ENCODE measurements around the gene DGLUCY. TPM values are rescaled to one million over a fixed set of nuclear protein-coding genes. Genes with fewer than 3 reads are reported as not detected.
"Not testable (repeated sequence)": the region's sequence is repeated elsewhere in the genome, so short reads cannot be mapped to it uniquely, and the experiment has no call there.

DGLUCY gene
- polyA plus RNA-seq, 1 donor, result 78.4 TPM

DNA sequence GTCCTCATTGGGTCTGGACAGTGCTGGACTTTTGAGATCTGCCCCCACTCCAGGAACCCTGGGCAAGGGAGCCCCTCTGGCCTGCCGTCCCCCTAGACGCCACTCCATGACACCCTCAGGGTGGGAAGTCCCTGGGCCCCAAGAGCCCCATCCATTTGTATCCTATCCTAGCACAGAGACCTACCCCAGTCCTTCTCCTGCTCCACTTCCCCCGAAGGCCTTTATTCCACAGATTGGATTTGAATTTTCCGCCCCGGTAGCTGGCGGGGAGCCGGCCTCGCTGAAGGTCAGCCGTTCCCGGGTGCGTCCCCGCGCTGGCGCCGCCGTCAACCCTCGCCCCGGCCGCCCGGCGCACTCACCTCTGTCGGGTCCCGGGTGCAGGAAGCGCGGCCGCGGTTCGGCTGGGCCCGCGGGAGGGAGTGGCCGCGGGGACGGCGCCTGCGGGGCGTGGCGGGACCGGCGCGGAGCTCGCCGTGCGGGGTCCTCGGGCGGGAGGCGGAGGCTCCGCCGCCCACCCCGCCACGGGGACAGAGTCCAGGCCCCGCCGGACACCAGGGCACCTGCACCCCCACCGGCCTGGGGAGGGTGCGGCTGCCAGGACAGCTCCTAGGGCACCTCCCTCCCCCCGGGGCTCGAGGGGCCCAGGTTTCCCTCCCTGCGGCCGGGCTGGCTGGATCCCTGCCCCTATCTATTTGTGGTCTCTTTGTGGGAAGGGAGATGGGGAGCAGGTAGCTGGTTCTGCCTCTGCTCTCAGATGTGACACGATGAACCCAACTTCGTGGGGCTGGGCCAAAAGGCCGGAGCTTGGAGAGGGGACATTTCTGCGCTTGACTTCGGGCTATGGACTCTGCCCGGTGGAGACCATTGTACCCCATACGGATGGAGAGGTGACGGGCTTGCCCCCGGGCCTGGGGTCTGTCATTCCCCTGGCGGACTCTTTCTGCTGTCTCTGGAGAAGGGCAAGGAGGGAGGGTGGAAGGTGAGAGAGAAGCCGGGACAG, 150.6 kb downstream of the DGLUCY start:
- peaks cover 8% of the 10 kb centered on the region for H3K4me1 ChIP-seq (ENCODE audit: control insufficient read depth, insufficient read depth, low read length)
- H3K36me3 ChIP-seq (ENCODE audit: control insufficient read depth, insufficient read depth, low read length), result no peaks in the 10 kb centered on the region
- WGBS (ENCODE audit: insufficient coverage, low lambda C conversion rate), result no CpG with 5 or more reads among the region's 69 CpGs
- H3K9me3 ChIP-seq (ENCODE audit: control insufficient read depth, low read depth, low read length), result no peaks in the 10 kb centered on the region
- H3K27ac ChIP-seq (ENCODE audit: low read length), result no peak overlapping the region
- peak overlapping the region; percentile 36 for H3K4me3 ChIP-seq (ENCODE audit: low read length)
- no peaks in the 10 kb centered on the region for H3K27me3 ChIP-seq (ENCODE audit: control insufficient read depth, insufficient read depth, low read length)
- DNase-seq, result peak; percentile 42 to 64

DNA sequence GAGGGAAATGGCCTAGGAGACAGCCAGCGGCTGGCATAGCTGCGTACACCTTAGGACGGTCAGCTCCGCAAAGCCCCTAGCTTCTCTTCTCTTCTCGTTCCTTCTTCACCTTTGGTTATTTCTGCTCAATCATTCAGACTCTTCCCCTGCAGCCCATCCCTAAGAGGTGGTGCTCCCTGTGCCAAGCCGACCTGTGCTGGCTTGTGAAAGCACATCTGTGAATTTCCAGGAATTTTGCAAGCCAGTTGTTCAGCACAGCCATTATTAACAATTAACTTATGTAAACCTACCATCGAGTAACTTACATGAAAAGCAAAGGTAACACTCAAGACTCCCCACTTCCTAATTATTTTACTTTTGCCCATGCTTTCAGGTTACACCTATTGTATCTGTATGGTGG, 151.5 kb downstream of the DGLUCY start:
- Histone ChIP-seq H3K27me3 (ENCODE audit: control insufficient read depth, insufficient read depth, low read length) (no peaks in the 10 kb centered on the region), H3K27ac (ENCODE audit: low read length) (no peak overlapping the region), H3K4me1 (ENCODE audit: control insufficient read depth, insufficient read depth, low read length) (peaks cover 10% of the 10 kb centered on the region), H3K9me3 (ENCODE audit: control insufficient read depth, low read depth, low read length) (no peaks in the 10 kb centered on the region), H3K36me3 (ENCODE audit: control insufficient read depth, insufficient read depth, low read length) (no peaks in the 10 kb centered on the region), H3K4me3 (ENCODE audit: low read length) (no peak overlapping the region)
- 83% methylated on average over 1 of the region's 7 CpGs for WGBS (ENCODE audit: insufficient coverage, low lambda C conversion rate)
- DNase-seq, result no peak

DNA sequence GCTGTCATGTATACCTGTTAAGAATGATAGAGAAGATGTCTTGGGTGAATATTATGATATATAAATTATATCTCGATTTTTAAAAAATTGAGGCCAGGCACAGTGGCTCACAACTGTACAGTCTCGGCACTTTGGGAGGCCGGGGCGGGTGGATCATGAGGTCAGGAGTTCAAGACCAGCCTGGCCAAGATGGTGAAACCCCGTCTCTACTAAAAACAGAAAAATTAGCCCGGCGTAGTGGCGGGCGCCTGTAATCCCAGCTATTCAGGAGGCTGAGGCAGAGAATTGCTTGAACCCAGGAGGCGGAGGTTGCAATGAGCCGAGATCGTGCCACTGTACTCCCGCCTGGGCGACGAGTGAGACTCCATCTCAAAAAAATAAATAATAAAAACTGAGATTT, 152.4 kb downstream of the DGLUCY start:
- not testable (repeated sequence) for H3K27me3 ChIP-seq (ENCODE audit: control insufficient read depth, insufficient read depth, low read length); H3K4me3 ChIP-seq (ENCODE audit: low read length); H3K27ac ChIP-seq (ENCODE audit: low read length); H3K9me3 ChIP-seq (ENCODE audit: control insufficient read depth, low read depth, low read length); H3K36me3 ChIP-seq (ENCODE audit: control insufficient read depth, insufficient read depth, low read length); DNase-seq; H3K4me1 ChIP-seq (ENCODE audit: control insufficient read depth, insufficient read depth, low read length)
- no CpG with 5 or more reads among the region's 15 CpGs for WGBS (ENCODE audit: insufficient coverage, low lambda C conversion rate)

DNA sequence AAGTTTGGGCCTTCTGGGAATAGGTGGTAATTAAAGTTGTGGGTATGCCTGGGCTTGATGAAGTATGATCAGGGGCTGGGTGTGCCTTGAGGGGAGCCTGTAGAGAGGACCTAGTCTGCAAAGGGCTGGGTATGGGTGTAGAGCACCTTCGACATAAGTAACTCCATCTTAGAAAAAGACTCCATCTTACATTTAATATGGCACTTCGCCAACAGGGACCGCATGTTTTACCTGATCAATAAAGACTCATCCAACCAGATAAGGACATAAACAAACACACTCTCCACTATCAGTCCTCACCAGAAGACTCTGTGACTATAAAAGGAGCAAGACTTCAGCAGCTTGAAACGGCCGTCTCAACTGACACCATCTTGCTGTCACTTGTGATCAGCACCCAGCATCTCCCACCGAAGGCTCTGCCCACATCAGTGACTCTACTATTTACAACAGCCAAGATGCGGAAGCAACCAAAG, 154.1 kb downstream of the DGLUCY start:
- peaks cover 13% of the 10 kb centered on the region for H3K36me3 ChIP-seq (ENCODE audit: control insufficient read depth, insufficient read depth, low read length)
- WGBS (ENCODE audit: insufficient coverage, low lambda C conversion rate), result no CpG with 5 or more reads among the region's 7 CpGs
- no peak overlapping the region for H3K27ac ChIP-seq (ENCODE audit: low read length)
- no peak overlapping the region for H3K4me3 ChIP-seq (ENCODE audit: low read length)
- H3K27me3 ChIP-seq (ENCODE audit: control insufficient read depth, insufficient read depth, low read length), result no peaks in the 10 kb centered on the region
- peaks cover 10% of the 10 kb centered on the region for H3K4me1 ChIP-seq (ENCODE audit: control insufficient read depth, insufficient read depth, low read length)
- DNase-seq, result no peak
- H3K9me3 ChIP-seq (ENCODE audit: control insufficient read depth, low read depth, low read length), result no peaks in the 10 kb centered on the region

DNA sequence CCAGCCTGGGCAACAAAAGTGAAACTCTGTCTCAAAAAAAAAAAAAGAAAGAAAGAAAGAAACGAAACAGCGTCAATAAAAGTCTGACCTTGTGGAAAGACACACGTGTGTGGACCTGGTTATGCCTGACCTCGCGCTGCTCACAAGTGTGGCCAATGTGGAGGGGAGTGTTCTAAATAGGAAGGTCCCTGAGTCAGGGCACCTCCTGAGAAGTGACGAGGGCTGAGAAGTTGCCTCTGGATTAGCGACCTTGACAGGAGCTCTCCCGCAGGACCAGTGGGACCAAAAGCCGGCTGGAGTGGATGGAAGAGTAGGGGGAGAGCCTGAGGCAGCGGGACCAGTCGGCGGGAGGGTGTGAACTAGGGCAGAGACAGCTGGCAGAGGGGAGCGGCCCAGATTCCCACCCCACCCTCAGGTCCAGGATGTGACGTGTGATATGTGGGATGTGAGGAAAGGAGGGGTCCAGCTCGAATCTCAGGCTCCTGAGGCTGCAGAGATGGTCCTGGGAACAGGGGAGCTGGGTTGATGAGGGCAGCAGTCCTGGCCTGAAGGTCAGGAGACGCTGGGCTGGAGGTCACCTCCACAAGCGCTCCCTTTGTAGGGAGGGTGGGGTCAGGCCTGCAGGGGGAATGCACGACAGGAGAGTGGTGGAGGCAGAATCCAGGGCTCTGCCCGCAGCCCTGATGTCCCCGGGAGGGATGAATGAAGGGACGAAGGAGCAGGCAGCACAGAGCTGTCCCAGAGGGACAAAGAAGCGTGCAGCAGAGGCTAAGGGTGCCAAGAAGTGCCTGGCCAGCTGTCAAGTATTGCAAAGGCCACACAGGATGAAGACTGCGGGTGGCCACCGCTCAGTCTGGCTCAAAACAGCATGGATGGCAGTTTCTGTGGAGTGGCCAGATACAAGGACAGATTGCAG, 155.5 kb downstream of the DGLUCY start:
- 94% methylated on average over 2 of the region's 24 CpGs for WGBS (ENCODE audit: insufficient coverage, low lambda C conversion rate)
- no peak for DNase-seq
- Histone ChIP-seq H3K27ac (ENCODE audit: low read length) (no peak overlapping the region), H3K9me3 (ENCODE audit: control insufficient read depth, low read depth, low read length) (no peaks in the 10 kb centered on the region), H3K4me3 (ENCODE audit: low read length) (no peak overlapping the region), H3K27me3 (ENCODE audit: control insufficient read depth, insufficient read depth, low read length) (no peaks in the 10 kb centered on the region), H3K36me3 (ENCODE audit: control insufficient read depth, insufficient read depth, low read length) (peaks cover 25% of the 10 kb centered on the region), H3K4me1 (ENCODE audit: control insufficient read depth, insufficient read depth, low read length) (peaks cover 6% of the 10 kb centered on the region)

DNA sequence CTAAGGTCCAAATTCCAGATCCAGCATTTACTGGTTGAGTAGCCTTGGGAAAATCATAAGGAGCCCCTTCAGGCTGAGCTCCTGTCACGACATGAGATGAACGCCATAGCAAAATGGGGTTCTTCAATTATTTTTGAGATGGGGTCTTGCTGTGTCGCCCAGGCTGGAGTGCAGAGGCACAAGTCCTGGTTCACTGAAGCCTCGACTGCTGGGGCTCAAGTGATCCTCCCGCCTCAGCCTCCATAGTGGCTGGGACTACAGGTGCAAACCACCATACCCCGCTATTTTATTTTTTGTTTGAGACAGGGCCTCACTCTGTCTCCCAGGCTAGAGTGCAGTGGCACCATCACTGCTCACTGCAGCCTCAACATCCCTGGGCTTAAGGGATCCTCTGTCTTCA, 156.3 kb downstream of the DGLUCY start:
- Histone ChIP-seq H3K27me3 (ENCODE audit: control insufficient read depth, insufficient read depth, low read length) (no peaks in the 10 kb centered on the region), H3K4me3 (ENCODE audit: low read length) (no peak overlapping the region), H3K27ac (ENCODE audit: low read length) (no peak overlapping the region), H3K36me3 (ENCODE audit: control insufficient read depth, insufficient read depth, low read length) (peaks cover 29% of the 10 kb centered on the region), H3K9me3 (ENCODE audit: control insufficient read depth, low read depth, low read length) (no peaks in the 10 kb centered on the region), H3K4me1 (ENCODE audit: control insufficient read depth, insufficient read depth, low read length) (peaks cover 3% of the 10 kb centered on the region)
- WGBS (ENCODE audit: insufficient coverage, low lambda C conversion rate), result no CpG with 5 or more reads among the region's 6 CpGs
- DNase-seq, result no peak

DNA sequence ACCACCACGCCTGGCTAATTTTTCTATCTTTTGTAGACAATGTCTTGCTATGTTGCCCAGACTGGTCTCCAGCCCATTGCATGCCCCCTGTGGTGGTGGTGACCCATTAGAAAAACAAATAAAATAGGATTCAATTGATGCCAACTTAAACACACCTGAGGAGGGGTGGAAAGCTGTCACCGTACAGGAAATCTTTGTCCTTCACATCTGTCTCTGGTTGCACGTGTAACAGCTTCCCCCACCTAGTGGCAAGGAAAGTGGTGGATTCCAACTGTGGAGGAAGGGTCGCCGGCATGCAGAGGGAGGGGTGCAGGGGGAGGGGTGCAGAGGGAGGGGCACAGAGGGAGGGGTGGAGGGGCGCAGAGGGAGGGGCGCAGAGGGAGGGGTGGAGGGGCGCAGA, 156.7 kb downstream of the DGLUCY start:
- peaks cover 29% of the 10 kb centered on the region for H3K36me3 ChIP-seq (ENCODE audit: control insufficient read depth, insufficient read depth, low read length)
- DNase-seq, result no peak
- H3K9me3 ChIP-seq (ENCODE audit: control insufficient read depth, low read depth, low read length), result no peaks in the 10 kb centered on the region
- no peak overlapping the region for H3K4me3 ChIP-seq (ENCODE audit: low read length)
- H3K27me3 ChIP-seq (ENCODE audit: control insufficient read depth, insufficient read depth, low read length), result no peaks in the 10 kb centered on the region
- no CpG with 5 or more reads among the region's 8 CpGs for WGBS (ENCODE audit: insufficient coverage, low lambda C conversion rate)
- no peak overlapping the region for H3K27ac ChIP-seq (ENCODE audit: low read length)
- H3K4me1 ChIP-seq (ENCODE audit: control insufficient read depth, insufficient read depth, low read length), result peaks cover 2% of the 10 kb centered on the region

DNA sequence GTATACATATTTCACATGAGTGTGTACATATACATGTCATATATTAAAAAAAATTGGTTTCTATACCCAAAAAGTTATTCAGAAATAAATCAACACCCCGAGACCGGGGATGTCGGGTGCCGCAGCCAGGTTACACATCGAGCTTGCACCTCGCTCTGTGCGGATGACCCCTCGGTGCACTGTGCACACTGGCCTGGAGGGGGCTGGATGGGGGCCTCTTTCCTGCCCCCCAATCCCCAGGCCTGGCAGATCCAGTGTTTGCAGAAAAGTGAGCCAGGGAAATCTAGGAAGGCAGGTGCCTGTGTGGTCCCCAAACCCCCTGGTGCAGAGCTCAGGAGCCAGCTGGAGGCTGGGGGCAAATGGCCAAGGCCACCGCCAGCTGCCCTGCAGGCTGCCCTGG, 157.8 kb downstream of the DGLUCY start:
- WGBS (ENCODE audit: insufficient coverage, low lambda C conversion rate), result no CpG with 5 or more reads among the region's 9 CpGs
- Histone ChIP-seq H3K4me1 (ENCODE audit: control insufficient read depth, insufficient read depth, low read length) (peaks cover 2% of the 10 kb centered on the region), H3K27me3 (ENCODE audit: control insufficient read depth, insufficient read depth, low read length) (no peaks in the 10 kb centered on the region), H3K4me3 (ENCODE audit: low read length) (no peak overlapping the region), H3K9me3 (ENCODE audit: control insufficient read depth, low read depth, low read length) (no peaks in the 10 kb centered on the region), H3K27ac (ENCODE audit: low read length) (no peak overlapping the region), H3K36me3 (ENCODE audit: control insufficient read depth, insufficient read depth, low read length) (peaks cover 31% of the 10 kb centered on the region)
- no peak for DNase-seq

DNA sequence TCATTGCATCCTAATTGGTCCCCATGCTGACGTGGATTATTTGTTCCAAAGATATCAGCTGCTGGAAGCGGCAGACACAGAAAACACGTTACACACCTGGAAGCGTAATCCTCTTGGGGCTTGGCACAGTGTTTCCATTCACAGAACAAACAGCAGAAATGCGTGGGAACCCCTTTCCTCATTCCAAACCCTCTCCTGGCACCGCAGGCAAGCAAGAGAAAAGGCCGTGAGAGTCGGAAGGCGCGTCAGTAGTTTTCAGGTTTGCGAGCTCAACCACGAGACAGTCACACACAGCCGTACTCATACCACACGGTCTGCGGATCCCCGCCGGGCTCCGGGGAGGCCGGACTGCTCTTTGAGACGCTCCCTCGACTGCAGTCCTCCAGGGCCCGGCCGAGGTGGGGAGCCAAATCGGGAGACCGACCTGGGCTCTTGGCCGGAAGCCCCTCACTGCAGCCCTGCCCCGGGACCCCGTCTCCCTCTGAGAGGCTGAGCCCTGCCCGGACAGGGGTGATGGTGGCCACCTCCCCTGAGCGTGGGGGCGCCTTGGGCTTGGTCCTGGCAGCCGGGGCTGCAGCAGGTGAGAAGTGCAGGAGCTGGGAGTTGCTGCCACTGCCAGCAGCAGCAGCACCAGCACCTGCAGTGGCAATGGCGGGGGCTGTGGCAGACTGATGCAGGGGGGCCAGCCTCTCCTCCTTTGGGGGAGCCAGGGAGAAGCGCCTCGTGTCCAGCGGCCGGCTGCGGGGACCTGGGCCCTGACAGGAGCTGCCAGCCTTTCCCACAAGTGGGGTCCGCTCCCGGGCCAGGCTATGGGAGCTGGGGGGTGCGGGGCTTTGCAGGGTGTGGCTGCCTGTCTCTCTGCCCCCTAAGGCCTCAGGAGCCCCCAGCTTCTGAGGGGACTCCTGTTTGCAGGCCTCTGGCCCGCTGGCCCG, 158.7 kb downstream of the DGLUCY start:
- DNase-seq, result no peak
- H3K4me3 ChIP-seq (ENCODE audit: low read length), result no peak overlapping the region
- peaks cover 2% of the 10 kb centered on the region for H3K4me1 ChIP-seq (ENCODE audit: control insufficient read depth, insufficient read depth, low read length)
- H3K27ac ChIP-seq (ENCODE audit: low read length), result no peak overlapping the region
- no CpG with 5 or more reads among the region's 43 CpGs for WGBS (ENCODE audit: insufficient coverage, low lambda C conversion rate)
- H3K9me3 ChIP-seq (ENCODE audit: control insufficient read depth, low read depth, low read length), result no peaks in the 10 kb centered on the region
- no peaks in the 10 kb centered on the region for H3K27me3 ChIP-seq (ENCODE audit: control insufficient read depth, insufficient read depth, low read length)
- H3K36me3 ChIP-seq (ENCODE audit: control insufficient read depth, insufficient read depth, low read length), result peaks cover 35% of the 10 kb centered on the region
